C1 segment of cervical spinal cord (tissue), 14 donors: ENCODE measurements around the gene NMRK2.
"Not testable (repeated sequence)": the region's sequence is repeated elsewhere in the genome, so short reads cannot be mapped to it uniquely, and the experiment has no call there.

Source experiments
- DNase-seq, 14 donors: peaks; one replicate each; lab custom pipeline; 2025; lab: John Stamatoyannopoulos, UW

NMRK2 gene

DNA sequence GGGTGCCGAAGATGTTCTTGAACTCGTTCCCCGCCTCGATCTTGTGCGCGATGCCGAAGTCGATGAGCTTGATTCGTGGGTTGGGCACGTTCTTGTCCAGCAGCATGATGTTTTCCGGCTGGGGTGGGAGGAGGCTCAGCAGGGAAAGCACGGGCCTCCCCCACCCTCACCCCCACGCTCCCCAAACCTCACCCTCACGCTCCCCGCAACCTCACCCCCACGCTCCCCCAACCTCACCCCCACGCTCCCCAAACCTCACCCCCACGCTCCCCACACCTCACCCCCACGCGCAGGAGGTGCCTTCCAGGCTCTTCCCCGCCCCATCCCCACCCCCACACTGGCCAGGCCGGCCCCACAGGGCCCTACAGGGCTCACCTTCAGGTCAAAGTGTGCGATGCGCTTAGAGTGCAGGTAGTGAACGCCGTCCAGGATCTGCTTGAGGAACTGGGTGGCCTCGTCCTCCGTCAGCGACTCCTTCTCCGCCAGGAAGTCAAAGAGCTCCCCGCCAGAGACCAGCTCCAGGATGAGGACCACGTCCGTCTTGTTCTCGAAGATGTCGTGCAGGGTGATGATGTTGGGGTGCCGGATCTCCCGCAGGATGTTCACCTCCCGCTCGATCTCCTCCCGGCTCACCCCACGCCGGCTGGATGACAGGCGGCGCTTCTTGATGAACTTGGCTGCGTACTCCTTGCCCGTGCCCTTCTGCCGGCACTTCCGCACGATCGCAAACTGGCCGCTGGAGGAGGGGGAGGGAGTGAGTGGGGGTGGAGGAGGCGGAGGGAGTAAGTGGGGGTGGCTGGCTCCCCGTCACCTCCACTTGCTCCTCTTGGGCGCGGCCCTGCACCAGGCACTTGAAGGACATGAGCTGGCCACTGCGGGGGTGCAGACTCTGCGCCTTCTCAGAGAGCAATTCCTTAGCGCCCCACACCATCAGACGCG is 31.7 kb downstream of the NMRK2 start:
- DNase-seq, result no peak

DNA sequence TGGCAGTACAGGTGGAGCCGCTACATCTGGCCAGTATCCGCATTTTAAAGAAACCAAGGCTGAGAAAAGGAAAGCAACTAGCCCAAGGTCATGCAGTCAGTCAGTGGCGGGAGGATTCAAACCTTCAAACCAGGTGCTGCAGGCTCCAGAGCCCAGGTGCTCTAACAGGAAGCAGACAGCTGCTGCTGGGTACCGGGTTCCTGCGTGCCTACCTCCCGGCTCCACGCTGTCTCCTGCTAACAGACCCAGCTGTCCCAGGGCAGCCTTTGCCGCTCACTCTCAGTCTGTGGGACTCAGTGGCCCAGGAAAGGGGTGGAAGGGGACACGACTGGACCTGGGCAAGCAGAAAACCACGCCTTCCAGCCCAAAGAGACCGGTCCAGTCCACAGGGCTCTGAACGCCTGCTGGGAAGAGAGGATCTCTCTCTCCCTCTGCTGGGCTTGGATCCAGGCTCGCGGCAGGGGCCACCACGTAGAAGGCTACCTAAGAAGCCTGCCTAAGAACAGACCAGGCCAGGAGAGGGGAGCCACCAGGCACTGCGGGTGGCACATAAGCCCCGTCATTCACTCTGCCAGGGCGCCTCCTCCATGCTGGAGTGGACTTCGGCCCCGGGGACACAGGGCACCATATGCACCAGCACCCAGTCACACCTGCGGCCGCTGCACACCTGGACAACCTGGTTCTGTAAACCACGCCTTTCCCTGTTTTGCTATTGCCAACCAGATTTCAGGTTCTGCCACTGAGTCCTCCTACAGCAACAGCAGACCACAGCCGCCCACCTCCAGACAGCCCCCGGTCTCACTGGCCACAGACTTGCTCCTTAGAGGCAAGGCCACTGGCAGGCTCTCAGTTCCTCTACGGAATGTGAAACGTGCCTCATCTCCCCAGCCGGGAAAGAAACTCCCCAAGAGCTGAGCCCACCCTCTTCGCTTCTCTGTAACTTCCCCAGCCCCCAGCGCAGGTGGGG is 33.5 kb downstream of the NMRK2 start:
- DNase-seq, result no peak

GRCh38 chr19:3967983-3968382 is 35.1 kb downstream of the NMRK2 start:
- DNase-seq, result not testable (repeated sequence)

GRCh38 chr19:3968556-3969434 is 35.9 kb downstream of the NMRK2 start:
- DNase-seq, result peak in 8 of 14 donors; percentile 18 to 68 (median 35)

- DNase-seq, result peak in 1 of 14 donors; percentile 48
These were observed 36.8 kb downstream of the NMRK2 start for GRCh38 chr19:3969435-3970312.

GRCh38 chr19:3970313-3970807 is 37.5 kb downstream of the NMRK2 start:
- no peak for DNase-seq

DNA sequence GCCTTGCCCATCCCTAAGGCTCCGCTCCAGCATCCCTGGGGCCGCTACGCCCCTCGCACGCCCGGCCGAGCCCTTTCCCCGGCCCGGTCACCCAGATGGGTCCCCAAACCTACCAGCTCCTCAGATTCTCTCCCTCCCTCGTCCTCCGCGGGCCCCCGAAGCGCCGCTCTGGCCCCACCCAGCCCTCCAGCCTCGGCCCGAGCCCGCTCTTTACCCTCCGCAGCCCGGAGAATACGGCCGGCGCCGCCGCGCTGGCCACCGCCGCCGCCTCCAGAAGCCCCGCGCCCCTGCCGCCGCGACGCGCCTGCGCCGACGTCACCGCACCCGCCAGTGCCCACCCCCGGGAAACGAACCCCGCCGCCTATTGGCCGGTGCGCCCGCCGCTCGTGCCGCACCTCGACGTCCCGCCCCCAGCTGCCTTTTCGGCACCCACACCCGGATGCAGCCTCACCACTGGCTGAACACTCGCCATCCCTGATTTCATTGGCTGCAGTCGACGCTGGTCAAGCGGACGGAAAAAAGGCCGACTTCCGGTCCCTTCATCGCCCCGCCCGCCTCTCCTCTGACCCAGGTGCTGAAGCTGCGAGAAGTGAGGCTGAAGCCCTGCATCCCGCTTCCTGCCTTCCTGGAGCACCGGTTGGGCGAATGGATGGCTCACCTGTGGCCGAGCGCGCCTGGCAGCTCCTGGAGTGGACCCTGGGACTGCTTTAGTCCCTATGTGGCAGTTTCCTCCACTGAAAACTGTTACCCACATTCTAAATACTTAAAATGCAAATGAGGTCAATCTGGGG is 38.1 kb downstream of the NMRK2 start, which contains the start of gene DAPK3:
Gene DAPK3, minus strand, starts transcription at position 292 of the 791 bp plus-strand sequence. CDS start 1,364 bp downstream, outside the sequence.
- DNase-seq, result peak; percentile 82 to 97 (median 96)

DNA sequence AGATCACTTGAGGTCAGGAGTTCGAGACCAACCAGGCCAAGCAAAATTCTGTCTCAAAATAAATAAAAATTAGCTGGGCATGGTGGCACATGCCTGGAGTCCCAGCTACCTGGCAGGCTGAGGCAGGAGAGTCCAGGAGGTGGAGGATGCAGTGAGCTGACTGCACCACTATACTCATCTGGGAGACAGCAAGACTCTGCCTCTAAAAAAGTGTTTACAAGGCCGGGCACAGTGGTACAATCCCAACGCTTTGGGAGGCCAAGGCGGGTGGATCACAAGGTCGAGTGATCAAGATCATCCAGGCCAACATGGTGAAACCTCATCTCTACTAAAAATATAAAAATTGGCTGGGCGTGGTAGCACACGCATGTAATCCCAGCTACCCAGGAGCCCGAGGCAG is 42.3 kb downstream of the NMRK2 start:
- DNase-seq, result no peak

DNA sequence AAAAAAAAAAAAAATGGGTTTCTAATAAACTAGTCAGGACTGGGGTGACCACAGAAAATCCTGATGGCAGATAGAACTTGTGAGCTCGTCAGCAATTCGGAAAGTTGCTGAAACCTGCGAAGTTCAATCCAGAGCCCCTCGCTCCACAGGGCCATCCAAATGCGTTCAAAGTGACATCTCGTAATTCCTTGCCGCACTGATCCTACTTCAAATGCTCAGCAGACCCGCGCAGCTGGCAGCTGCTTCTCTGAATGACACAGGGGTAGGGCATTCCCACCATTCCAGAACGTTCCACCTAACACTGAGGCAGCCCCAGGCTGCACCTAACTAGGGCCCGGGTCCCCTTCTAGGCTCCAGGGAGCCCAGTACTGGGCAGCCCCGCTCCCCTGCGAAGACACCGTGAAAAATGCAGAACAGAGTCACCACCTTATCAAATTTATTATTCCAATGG is 42.8 kb downstream of the NMRK2 start:
- no peak for DNase-seq

DNA sequence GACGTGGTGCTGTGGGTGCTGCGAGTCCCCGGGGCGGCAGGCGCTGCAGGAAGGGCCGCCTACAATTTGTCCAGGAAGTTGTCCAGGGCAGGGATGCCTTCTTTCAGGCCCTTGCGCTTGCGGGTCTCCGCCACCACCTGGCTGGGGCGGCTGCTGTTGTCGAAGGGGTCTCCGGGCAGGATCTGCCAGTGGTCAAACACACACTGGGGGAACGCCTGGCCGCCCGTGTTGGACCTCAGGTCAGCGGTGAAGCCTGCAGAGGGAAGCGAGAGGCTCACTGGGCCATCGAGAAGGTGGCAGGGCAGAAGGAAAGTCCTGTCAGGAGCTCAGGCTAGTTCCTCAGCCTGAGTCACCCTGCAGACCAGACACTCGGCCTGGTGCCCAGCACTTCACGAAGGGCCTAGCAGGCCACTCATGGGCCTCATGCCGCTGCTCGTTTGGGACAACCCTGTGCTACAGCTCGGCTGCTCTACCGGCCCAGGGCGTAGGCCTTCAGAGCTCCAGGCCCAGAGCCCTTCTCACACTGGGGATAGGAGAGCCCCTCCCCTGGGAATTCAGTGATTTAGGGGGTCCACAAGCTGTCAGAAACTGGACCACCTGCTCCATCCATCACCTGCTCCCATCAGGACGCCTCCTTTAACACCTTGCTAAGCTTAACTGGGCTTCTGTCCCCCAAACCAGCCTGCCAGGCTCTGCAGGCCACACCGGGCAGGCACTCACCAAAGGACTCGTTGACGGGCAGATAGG is 43.8 kb downstream of the NMRK2 start:
- DNase-seq, result no peak

GRCh38 chr19:3977242-3978143 is 44.6 kb downstream of the NMRK2 start:
- DNase-seq, result no peak

- DNase-seq, result no peak
These were observed 45.3 kb downstream of the NMRK2 start for GRCh38 chr19:3978145-3978544.

DNA sequence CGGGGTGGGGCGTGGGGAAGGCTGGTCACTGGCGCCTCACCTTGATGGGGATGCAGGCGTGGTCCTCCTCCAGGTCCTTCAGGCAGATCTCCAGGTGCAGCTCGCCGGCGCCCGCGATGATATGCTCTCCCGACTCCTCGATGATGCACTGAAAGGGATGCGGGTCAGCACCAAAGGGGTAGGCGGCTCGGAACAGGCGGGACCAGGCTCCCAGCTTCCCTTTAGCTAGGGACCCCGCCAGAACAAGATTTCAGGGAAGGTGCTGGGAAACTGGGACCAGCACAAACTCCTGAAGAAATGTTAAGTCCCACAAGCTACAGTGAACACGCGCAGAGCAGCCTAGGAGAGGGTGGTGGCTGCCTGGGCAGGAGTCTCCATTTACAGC is 46.4 kb downstream of the NMRK2 start:
- no peak for DNase-seq

- no peak for DNase-seq
These were observed 46.9 kb downstream of the NMRK2 start for GRCh38 chr19:3979674-3980352.

DNA sequence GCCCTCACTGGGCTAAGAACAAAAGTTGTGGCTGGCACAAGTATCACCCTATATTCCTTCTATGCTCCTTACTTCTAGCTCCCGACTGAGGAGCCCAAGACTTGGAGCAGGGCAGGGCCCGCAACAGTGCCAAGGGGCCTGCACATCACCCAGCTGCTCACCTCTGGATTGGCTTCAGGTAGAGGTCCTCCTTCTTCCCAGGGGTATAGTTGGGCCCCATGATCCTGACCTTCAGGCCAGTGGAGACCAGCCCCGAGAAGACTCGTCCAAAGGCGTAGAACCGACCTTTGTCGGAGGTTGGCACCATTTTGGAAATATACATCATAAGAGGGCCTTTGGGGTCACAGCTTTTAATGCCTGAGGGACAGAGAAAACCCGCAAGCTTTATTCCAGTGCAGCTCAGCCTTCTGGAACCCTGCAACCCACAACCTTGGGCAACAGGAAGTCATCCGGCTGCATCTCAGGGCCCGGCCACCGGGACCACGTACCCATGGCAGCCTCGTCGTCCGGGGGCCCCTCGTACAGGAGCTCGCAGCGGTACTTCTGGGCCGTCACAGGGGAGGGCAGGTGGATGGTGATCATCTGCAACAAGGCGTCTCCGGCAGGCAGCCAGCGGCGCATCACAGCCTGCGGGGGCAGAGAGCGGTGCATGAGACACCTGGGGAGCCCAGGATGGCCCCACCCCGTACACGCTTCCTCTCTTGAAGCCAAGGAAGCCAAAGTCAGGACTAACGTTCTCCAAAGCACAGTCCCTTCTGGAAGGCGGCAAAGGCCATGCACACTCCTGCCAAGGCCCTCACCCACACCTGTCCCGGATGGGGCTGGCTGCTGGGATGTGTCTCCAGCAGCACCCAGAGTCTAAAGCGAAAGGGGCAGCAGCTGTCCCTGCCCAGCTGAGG is 47.7 kb downstream of the NMRK2 start:
- no peak for DNase-seq

DNA sequence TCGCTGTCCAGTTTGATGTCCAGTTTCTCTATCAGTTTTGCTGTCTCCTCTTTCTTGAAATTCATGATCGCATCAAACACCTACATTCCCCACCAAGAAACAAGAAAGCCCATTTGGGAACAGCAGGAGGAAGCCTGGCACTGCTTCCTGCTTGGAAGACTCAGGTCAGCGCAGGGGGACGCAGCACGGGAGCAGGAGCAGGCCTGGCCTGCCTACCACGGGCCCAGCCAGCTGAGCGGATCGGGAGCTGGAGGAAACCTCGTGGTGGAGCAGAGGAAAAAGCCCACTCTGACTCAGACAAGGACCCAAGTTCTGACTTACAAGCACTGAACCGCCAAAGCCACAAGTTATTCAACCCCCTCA is 48.5 kb downstream of the NMRK2 start:
- DNase-seq, result no peak
